Activated CD4-positive, alpha-beta T cell treated with anti-CD3 and anti-CD28 coated beads for 36 hours (primary cell): ENCODE data around the gene NUP160. TPM values are rescaled to one million over a fixed set of nuclear protein-coding genes. Genes with fewer than 3 reads are reported as not detected.

Experiments used
- ATAC-seq: fragments of 200-7000 bp; cut with Tn5 transposase; one replicate; pipeline ENCODE4 v1.10.0; 2021; ENCODE audit warnings: mild to moderate bottlenecking, moderate library complexity
- CTCF ChIA-PET: fragments of 350-600 bp; sonication (Branson Sonifier 250); formaldehyde crosslinking; loops from one replicate; lab custom pipeline; 2021; ENCODE audit warnings: antibody characterized with exemption; lab: Charles Lee
- POLR2A ChIA-PET: fragments of 350-600 bp; sonication (Branson Sonifier 250); formaldehyde crosslinking; loops from one replicate; lab custom pipeline; 2021; ENCODE audit warnings: antibody characterized with exemption, inconsistent platforms; lab: Charles Lee
- DNase-seq: peaks from one replicate; pipeline ENCODE4 v3.0.0-alpha.2; 2020
- H3K27ac Mint-ChIP-seq: one replicate; pipeline ENCODE4 v1.8.0; 2021; ENCODE audit warnings: mixed read lengths
- H3K27me3 Mint-ChIP-seq: one replicate; pipeline ENCODE4 v1.8.0; 2021; ENCODE audit warnings: mixed read lengths
- H3K36me3 Mint-ChIP-seq: one replicate; pipeline ENCODE4 v1.8.0; 2021; ENCODE audit warnings: low read depth, mixed read lengths
- H3K4me1 Mint-ChIP-seq: one replicate; pipeline ENCODE4 v1.8.0; 2021; ENCODE audit warnings: mixed read lengths
- H3K4me3 Mint-ChIP-seq: one replicate; pipeline ENCODE4 v1.8.0; 2021; ENCODE audit warnings: mild to moderate bottlenecking, moderate library complexity, mixed read lengths
- H3K9me3 Mint-ChIP-seq: one replicate; pipeline ENCODE4 v1.8.0; 2021; ENCODE audit warnings: low read depth, mixed read lengths
- intact Hi-C, 2 experiments: fragments of 100-400 bp; cut with DNase I in 1 of 2; cut with micrococcal nuclease in 1 of 2; formaldehyde crosslinking; loops; one replicate each; pipeline versions ENCODE4 v1.14.2 to v1.15.1; 2022 to 2024; cut with DNase I, micrococcal nuclease
- total RNA-seq, 2 experiments: library from RNA; stranded (reverse); gene quantifications; one replicate each; pipeline ENCODE4 v1.2.3, GENCODE V29; 2021

NUP160 gene
- total RNA-seq, 2 experiments from 2014 or later: 67.1 to 84.5 TPM

DNA sequence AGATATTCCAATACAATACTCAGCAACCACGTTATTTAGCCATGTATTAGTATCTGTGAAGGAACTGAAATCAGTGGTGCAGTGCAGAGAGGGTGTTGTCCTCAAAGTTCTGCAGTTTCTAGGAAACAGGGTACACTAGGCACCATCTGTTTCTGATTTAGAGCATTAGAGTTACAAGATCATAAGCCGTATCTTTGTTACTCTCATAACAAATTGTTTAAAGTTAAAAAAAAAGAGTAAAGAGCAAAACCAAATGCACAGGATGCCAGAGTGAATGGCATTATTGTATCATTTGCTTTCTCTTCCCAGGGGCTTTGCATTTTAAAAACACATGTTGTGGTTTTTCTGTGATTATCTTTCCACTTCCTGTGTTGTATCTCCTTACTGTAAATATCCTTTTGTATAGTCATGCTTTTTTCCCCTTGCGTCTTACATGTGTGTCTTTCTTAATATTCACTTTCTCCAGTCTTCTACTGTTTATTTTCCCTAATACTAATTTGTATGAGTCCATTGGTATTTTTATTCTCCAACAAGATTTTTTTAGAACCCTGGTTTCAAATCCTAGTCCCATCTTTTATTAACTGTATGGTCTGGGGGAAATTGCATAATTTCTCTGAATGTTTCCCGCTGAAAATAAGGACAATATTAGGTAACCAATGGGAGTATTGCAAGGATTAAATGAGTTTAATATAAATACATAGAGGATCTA is 15.2 kb upstream of the NUP160 start:
- Mint-ChIP-seq H3K4me1 (peaks cover 39% of the 10 kb centered on the region), H3K36me3 (no peaks in the 10 kb centered on the region), H3K27me3 (no peaks in the 10 kb centered on the region), H3K4me3 (no peak overlapping the region), H3K9me3 (peaks cover 2% of the 10 kb centered on the region), H3K27ac (no peak overlapping the region)
- POLR2A ChIA-PET: no interaction called here
- CTCF ChIA-PET: no interaction called here
- ATAC-seq (peak; percentile 56), DNase-seq (no peak)
- intact Hi-C loops: loop anchor here (2.0 to 10.0 kb wide), 4 partner anchors 69 to 247 kb away; no protein-coding TSS in a partner anchor

DNA sequence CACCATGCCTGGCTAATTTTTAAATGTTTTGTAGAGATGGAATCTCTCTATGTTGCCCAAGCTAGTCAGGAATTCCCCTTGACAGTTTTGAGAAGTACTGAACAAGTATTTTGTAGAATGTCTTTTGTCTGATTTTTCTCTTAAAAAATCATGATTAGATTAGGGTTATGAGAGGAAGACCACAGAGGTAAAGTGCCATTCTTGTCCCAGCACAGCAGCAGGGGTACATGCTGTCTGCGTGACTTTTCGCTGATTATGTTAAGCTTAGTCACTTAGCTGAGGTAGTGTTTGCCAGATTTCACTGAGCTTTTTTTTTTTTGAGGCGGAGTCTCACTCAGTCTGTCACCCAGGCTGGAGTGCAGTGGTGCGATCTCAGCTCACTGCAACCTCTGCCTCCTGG is 13.6 kb upstream of the NUP160 start:
- Mint-ChIP-seq H3K36me3 (no peaks in the 10 kb centered on the region), H3K4me1 (peaks cover 43% of the 10 kb centered on the region), H3K9me3 (peaks cover 2% of the 10 kb centered on the region), H3K4me3 (no peak overlapping the region), H3K27me3 (no peaks in the 10 kb centered on the region), H3K27ac (peak overlapping the region; percentile 51)
- ChIA-PET POLR2A (interaction anchor here (0.5 kb wide), 1 partner anchor 196 kb away, joined by 4 read pairs; no protein-coding TSS in a partner anchor), CTCF (interaction anchor here (0.9 to 1.7 kb wide), 2 partner anchors 10 to 246 kb away, joined by 5 read pairs; no protein-coding TSS in a partner anchor)
- DNase-seq: peak; percentile 29
- intact Hi-C loops: loop anchor here (2.0 to 10.0 kb wide), 4 partner anchors 71 to 249 kb away; no protein-coding TSS in a partner anchor
- peak; percentile 90 for ATAC-seq

DNA sequence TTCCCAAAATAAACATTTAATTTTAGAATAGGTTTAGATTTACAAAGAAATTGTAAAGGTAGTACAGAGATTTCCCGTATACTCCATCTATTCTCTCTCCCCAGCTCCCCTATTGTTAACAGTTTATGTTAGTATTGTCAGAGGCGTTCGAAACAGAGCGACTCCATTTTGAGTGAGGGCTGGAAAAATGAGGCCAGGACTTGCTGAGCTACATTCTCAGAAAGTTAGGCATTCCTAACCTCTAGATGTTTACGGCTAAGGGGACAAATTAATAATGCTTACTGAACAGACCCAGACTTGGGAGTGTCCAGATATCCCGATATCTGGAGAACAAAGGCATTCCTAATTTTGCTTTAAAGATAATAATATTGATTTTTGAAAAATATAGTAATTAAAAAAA is 12.4 kb upstream of the NUP160 start:
- intact Hi-C loops: loop anchor here (5.0 to 10.0 kb wide), 2 partner anchors 72 to 184 kb away; no protein-coding TSS in a partner anchor
- ChIA-PET CTCF (interaction anchor here (1.7 kb wide), 1 partner anchor 8 kb away, joined by 5 read pairs; no protein-coding TSS in a partner anchor), POLR2A (no interaction called here)
- H3K27me3 Mint-ChIP-seq: no peaks in the 10 kb centered on the region
- H3K27ac Mint-ChIP-seq: no peak overlapping the region
- H3K9me3 Mint-ChIP-seq: peaks cover 2% of the 10 kb centered on the region
- no peaks in the 10 kb centered on the region for H3K36me3 Mint-ChIP-seq
- no peak for DNase-seq
- H3K4me1 Mint-ChIP-seq: peaks cover 45% of the 10 kb centered on the region
- ATAC-seq: no peak
- H3K4me3 Mint-ChIP-seq: no peak overlapping the region

DNA sequence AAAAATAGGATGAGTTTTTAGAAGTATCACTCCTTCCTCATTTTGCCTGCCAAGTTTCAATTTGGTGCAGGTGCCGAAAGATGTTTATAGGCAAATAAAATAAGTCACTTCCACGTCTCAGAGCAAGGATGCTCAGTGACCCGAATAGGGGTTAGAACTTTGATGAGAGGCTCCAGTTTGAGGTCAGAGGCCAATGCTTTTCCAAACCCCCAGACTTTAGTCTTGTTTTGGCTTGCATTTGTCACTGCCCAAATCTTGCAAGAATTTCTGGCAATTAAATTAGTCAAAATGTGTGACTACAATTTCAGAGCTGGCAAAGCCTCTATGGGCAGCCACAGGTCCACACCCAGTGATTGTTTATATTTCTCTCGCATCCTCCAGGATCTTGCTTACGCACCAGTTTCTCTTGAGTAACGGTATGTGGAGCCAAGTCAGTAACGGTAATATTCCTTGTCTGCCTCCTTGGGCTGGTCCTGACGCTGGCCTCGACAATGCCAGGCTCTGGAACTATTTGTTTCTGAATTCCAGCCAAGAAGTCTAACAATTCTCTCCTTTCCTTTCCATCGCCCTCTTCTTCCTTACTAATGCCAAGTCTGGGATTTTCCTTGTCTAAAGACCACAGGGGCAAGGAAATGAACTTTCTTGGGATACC is 9.9 kb upstream of the NUP160 start:
- intact Hi-C loops: no loop called here
- H3K27ac Mint-ChIP-seq: no peak overlapping the region
- DNase-seq (no peak), ATAC-seq (no peak)
- CTCF ChIA-PET: no interaction called here
- no peaks in the 10 kb centered on the region for H3K9me3 Mint-ChIP-seq
- no peaks in the 10 kb centered on the region for H3K27me3 Mint-ChIP-seq
- POLR2A ChIA-PET: no interaction called here
- no peaks in the 10 kb centered on the region for H3K36me3 Mint-ChIP-seq
- H3K4me3 Mint-ChIP-seq: no peak overlapping the region
- H3K4me1 Mint-ChIP-seq: peaks cover 26% of the 10 kb centered on the region

DNA sequence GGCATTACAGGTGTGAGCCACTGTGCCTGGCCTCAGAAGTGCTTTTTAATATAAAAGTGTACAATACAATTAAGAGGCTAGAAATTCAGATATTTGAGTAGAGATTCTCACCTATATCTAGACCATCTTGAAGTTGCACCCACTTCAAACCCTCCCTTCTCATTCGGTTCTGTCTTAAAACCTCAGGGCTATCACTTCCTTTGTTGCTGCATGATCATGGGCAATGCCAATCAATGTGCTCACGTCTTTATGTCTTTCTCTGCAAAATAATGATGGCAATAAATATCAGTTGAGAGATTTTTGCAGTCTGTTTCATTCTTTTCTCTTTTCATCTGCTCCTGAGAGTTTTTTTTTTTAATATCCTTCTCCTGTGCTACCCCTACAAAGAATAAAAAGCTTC is 9.3 kb upstream of the NUP160 start:
- DNase-seq (no peak), ATAC-seq (no peak)
- Mint-ChIP-seq H3K9me3 (no peaks in the 10 kb centered on the region), H3K36me3 (no peaks in the 10 kb centered on the region), H3K4me1 (peaks cover 21% of the 10 kb centered on the region), H3K27me3 (no peaks in the 10 kb centered on the region), H3K4me3 (no peak overlapping the region), H3K27ac (no peak overlapping the region)
- ChIA-PET POLR2A (no interaction called here), CTCF (no interaction called here)
- intact Hi-C loops: no loop called here

DNA sequence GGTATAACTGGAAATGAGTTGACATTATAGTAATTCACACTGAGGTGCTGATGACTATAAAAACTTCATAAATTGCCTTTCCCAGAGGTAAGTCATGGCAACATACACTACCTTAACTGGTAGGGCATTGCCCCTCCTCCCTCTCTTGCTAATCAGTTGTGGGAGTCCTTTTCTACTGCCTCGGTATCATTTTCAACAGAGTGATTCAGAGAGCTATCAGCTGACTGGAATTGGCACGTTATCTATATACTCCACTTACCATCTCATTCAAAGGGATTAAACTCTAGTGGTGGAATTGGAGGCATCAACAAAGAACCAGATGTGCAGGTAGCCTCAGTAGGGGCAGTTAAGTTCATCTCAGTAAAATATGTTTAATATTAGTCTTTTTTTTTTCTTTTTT is 8.0 kb upstream of the NUP160 start:
- H3K27me3 Mint-ChIP-seq: no peaks in the 10 kb centered on the region
- CTCF ChIA-PET: interaction anchor here (0.7 to 0.9 kb wide), 2 partner anchors 26 to 83 kb away, joined by 3 to 5 read pairs; no protein-coding TSS in a partner anchor
- H3K9me3 Mint-ChIP-seq: no peaks in the 10 kb centered on the region
- no peak overlapping the region for H3K27ac Mint-ChIP-seq
- ATAC-seq (peak; percentile 60), DNase-seq (no peak)
- intact Hi-C loops: no loop called here
- POLR2A ChIA-PET: no interaction called here
- no peaks in the 10 kb centered on the region for H3K36me3 Mint-ChIP-seq
- peaks cover 17% of the 10 kb centered on the region for H3K4me1 Mint-ChIP-seq
- no peak overlapping the region for H3K4me3 Mint-ChIP-seq

DNA sequence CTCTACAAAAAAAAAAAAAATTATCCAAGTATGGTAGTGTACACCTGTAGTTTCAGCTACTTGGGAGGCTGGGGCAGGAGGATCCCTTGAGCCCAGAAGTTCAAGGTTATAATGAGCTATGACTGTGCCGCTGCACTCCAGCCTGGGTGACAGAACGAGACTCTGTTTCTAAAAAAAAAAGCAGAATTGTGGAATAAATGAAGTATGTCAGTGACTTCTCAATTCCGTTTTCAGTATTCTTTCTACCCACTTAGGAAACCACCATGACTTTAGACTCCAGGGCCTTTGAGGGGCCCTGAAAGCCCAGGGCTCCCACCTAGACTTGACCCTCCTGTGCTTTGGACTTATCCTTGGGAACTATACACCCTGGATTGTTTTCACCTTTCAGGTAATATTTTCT is 6.5 kb upstream of the NUP160 start:
- no peaks in the 10 kb centered on the region for H3K9me3 Mint-ChIP-seq
- H3K27ac Mint-ChIP-seq: no peak overlapping the region
- H3K27me3 Mint-ChIP-seq: no peaks in the 10 kb centered on the region
- no peak overlapping the region for H3K4me3 Mint-ChIP-seq
- peaks cover 25% of the 10 kb centered on the region for H3K4me1 Mint-ChIP-seq
- POLR2A ChIA-PET: no interaction called here
- H3K36me3 Mint-ChIP-seq: no peaks in the 10 kb centered on the region
- intact Hi-C loops: loop anchor here in 1 of 2 experiments (5.0 kb wide), 1 partner anchor 277 kb away; the partner anchor contains the start of genes KBTBD4 and NDUFS3
- ATAC-seq (no peak), DNase-seq (no peak)
- CTCF ChIA-PET: interaction anchor here (0.6 to 2.5 kb wide), 6 partner anchors 11 to 388 kb away, joined by 3 to 21 read pairs (median 4); no protein-coding TSS in a partner anchor

DNA sequence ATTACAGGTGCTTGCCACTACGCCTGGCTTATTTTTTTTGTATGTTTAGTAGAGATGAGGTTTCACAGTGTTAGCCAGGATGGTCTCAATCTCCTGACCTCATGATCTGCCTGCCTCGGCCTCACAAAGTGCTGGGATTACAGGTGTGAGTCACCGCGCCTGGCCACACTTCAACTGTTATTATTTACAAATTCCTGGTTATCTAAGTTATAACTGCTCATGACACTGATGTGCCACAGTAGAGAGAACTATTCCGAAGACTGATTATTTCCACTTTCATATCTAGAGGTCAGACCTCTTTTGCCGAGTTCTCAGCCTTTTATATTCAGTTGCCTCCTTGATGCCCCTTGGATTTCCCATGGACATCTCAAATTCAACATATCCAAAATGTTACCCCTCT is 3.9 kb upstream of the NUP160 start:
- Mint-ChIP-seq H3K4me1 (peaks cover 29% of the 10 kb centered on the region), H3K27me3 (no peaks in the 10 kb centered on the region), H3K36me3 (peaks cover 6% of the 10 kb centered on the region), H3K27ac (no peak overlapping the region), H3K4me3 (no peak overlapping the region), H3K9me3 (no peaks in the 10 kb centered on the region)
- DNase-seq (no peak), ATAC-seq (no peak)
- intact Hi-C loops: loop anchor here in 1 of 2 experiments (5.0 kb wide), 1 partner anchor 275 kb away; the partner anchor contains the start of genes KBTBD4 and NDUFS3
- ChIA-PET POLR2A (no interaction called here), CTCF (interaction anchor here (0.8 to 1.7 kb wide), 5 partner anchors 9 to 409 kb away, joined by 3 to 5 read pairs (median 4); no protein-coding TSS in a partner anchor)

DNA sequence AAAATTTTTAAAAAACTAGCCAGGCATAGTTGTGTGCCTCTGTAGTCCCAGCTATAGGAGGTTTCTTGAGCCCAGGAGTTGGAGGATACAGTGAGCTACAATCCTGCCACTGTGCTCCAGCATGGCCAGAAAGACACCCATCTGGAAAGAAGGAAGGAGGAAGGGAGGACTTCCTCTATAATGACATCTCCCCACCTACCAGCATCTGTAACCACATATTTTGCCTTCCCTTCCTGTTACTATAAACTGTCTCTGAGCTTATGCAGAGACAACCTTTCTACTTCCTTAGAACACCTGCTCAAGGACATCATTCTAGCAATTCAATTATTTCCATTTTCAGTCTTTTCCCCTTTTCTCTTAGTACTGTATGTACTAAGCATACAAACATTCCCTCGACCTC is 2.2 kb upstream of the NUP160 start:
- no peak for ATAC-seq
- peaks cover 41% of the 10 kb centered on the region for H3K4me1 Mint-ChIP-seq
- ChIA-PET POLR2A (no interaction called here), CTCF (interaction anchor here (0.9 kb wide), 1 partner anchor 40 kb away, joined by 3 read pairs; no protein-coding TSS in a partner anchor)
- no peaks in the 10 kb centered on the region for H3K27me3 Mint-ChIP-seq
- no peaks in the 10 kb centered on the region for H3K9me3 Mint-ChIP-seq
- intact Hi-C loops: loop anchor here in 1 of 2 experiments (5.0 kb wide), 1 partner anchor 273 kb away; the partner anchor contains the start of genes KBTBD4 and NDUFS3
- DNase-seq: no peak
- H3K4me3 Mint-ChIP-seq: no peak overlapping the region
- H3K27ac Mint-ChIP-seq: peak overlapping the region; percentile 83
- peaks cover 21% of the 10 kb centered on the region for H3K36me3 Mint-ChIP-seq

DNA sequence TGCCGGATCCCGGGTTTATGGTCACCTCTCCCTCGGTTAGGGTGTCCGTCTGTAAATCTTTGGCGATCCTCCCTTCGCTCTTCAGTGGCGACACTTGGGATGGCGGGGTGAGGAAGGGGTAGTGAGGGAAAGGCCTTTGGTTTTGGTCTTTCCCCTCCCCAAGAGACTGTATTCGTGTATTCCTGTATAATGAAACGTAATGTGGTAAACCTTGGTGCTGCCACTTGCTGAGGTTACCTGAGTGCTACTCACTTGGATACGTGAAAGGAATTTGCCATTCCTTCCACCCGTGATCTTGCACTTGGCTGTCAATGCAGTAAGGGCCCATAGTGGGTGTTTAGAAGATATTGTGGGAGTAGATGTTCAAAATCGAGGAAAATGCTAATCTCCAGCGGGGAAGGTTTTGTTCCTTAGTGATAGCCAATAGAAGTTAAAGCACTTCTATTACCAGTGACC is 578 bp upstream of the NUP160 start:
- no peaks in the 10 kb centered on the region for H3K9me3 Mint-ChIP-seq
- H3K27ac Mint-ChIP-seq: peak overlapping the region; percentile 99
- peaks cover 44% of the 10 kb centered on the region for H3K4me1 Mint-ChIP-seq
- no peaks in the 10 kb centered on the region for H3K27me3 Mint-ChIP-seq
- no peak for DNase-seq
- intact Hi-C loops: loop anchor here (1.0 to 5.0 kb wide), 16 partner anchors 51 to 1231 kb away; partner anchors contain the start of genes FNBP4 (in 2 of the 2), MTCH2 (in 2 of the 2), ARFGAP2 (in 1 of the 2) and ARHGAP1 (in 1 of the 2)
- H3K36me3 Mint-ChIP-seq: peaks cover 24% of the 10 kb centered on the region
- CTCF ChIA-PET: interaction anchor here (0.6 to 1.6 kb wide), 3 partner anchors 49 to 261 kb away, joined by 3 to 7 read pairs (median 3); no protein-coding TSS in a partner anchor
- peak; percentile 8 for ATAC-seq
- H3K4me3 Mint-ChIP-seq: peak overlapping the region; percentile 90
- POLR2A ChIA-PET: interaction anchor here (0.5 to 1.1 kb wide), 4 partner anchors 9 to 297 kb away, joined by 3 to 5 read pairs (median 3); partner anchors contain the start of gene AGBL2

DNA sequence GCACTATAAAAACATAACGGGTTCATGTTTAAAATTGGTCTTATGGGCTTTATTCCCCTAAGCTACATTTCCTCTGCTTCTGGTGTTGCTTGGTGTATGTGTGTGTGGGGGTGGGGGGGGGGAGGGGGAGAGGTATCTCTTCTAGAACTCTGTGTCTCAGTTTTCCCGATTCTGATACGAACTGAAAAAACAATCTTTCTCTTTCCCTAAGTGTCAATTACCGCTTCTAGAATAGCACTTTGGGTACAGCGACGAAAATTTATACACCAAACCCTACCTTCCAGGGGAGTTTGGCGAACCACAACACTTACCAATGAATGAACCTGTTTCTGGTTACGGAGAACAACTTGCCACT is 636 bp downstream of the NUP160 start:
- intact Hi-C loops: loop anchor here (5.0 kb wide), 4 partner anchors 50 to 1230 kb away; partner anchors contain the start of genes ATG13 (in 1 of the 2), CSTPP1 (in 1 of the 2) and HARBI1 (in 1 of the 2)
- peak overlapping the region; percentile 90 for H3K4me3 Mint-ChIP-seq
- ATAC-seq (no peak), DNase-seq (no peak)
- ChIA-PET POLR2A (interaction anchor here (0.6 to 1.3 kb wide), 5 partner anchors 8 to 296 kb away, joined by 3 to 6 read pairs (median 3); partner anchors contain the start of genes AGBL2 and FNBP4), CTCF (interaction anchor here (0.5 to 1.6 kb wide), 4 partner anchors 129 to 294 kb away, joined by 3 to 7 read pairs (median 4); no protein-coding TSS in a partner anchor)
- peak overlapping the region; percentile 99 for H3K27ac Mint-ChIP-seq
- peaks cover 44% of the 10 kb centered on the region for H3K4me1 Mint-ChIP-seq
- H3K36me3 Mint-ChIP-seq: peaks cover 24% of the 10 kb centered on the region
- no peaks in the 10 kb centered on the region for H3K9me3 Mint-ChIP-seq
- no peaks in the 10 kb centered on the region for H3K27me3 Mint-ChIP-seq
